Transverse colon (tissue), 4 donors: Measurements from ENCODE around the gene RHOF. TPM values are rescaled to one million over a fixed set of nuclear protein-coding genes. Genes with fewer than 3 reads are reported as not detected.

Experiments used
- DNase-seq: peaks from one replicate; pipeline ENCODE4 v3.0.0-alpha.2; 2019
- H3K27ac ChIP-seq, 4 donors: fragments of 200-600 bp; sonication (generic); 2 replicates each; pipeline ENCODE4 v1.5.1; 2016 to 2018; ENCODE audit warnings: inconsistent platforms in 4 of 4
- H3K27me3 ChIP-seq: fragments of 200-600 bp; sonication (generic); 2 replicates; pipeline ENCODE4 v1.5.1; 2017; ENCODE audit warnings: inconsistent platforms
- H3K36me3 ChIP-seq, 4 donors: fragments of 200-600 bp; sonication (generic); 2 replicates each; pipeline ENCODE4 v1.5.1; 2017 to 2019; ENCODE audit warnings: inconsistent platforms in 4 of 4
- H3K4me1 ChIP-seq, 4 donors: fragments of 200-600 bp; sonication (generic); 2 replicates each; pipeline ENCODE4 v1.5.1; 2017 to 2020; ENCODE audit warnings: inconsistent platforms in 4 of 4
- H3K4me3 ChIP-seq, 4 donors: fragments of 200-600 bp; sonication (generic); 1 replicate in 1 of 4; 2 replicates in 3 of 4; pipeline versions ENCODE4 v1.5.1 to v1.6.1; 2017 to 2019; ENCODE audit warnings: inconsistent platforms in 4 of 4
- H3K9me3 ChIP-seq, 2 donors: fragments of 200-600 bp; sonication (generic); 2 replicates each; pipeline ENCODE4 v1.5.1; 2017 to 2019; ENCODE audit warnings: inconsistent platforms in 2 of 2
- CTCF ChIP-seq, 5 experiments: fragments of 200-600 bp in 3 of 5; fragments of 450-650 bp in 2 of 5; sonication (generic) in 3 of 5; IDR thresholded peaks; 1 replicate in 2 of 5; 2 replicates in 3 of 5; pipeline ENCODE4 v1.5.1; 2016 to 2017; ENCODE audit warnings: antibody characterized with exemption in 5 of 5, inconsistent platforms in 3 of 5, mild to moderate bottlenecking in 2 of 5, moderate library complexity in 1 of 5
- EP300 ChIP-seq: sonication (generic); formaldehyde crosslinking; IDR thresholded peaks from one replicate; pipeline ENCODE4 v1.6.1; 2017; ENCODE audit warnings: antibody characterized with exemption, low read depth
- POLR2A ChIP-seq: fragments of 450-650 bp; IDR thresholded peaks from one replicate; pipeline ENCODE4 v1.6.1; 2016; ENCODE audit warnings: antibody characterized with exemption, mild to moderate bottlenecking, moderate library complexity
- POLR2AphosphoS5 ChIP-seq, 3 donors: sonication (generic); formaldehyde crosslinking; IDR thresholded peaks; one replicate each; pipeline ENCODE4 v1.6.1; 2016; ENCODE audit warnings: antibody characterized with exemption in 3 of 3
- WGBS, 2 donors: methylation state at CpG; one replicate each; pipeline ENCODE4 v1.1.5; 2018; ENCODE audit warnings: low coverage in 1 of 2; 5-methylcytosine and 5-hydroxymethylcytosine counted together
- in situ Hi-C, 4 donors: fragments of 200-750 bp; cut with MboI; loops; one replicate each; pipeline versions ENCODE4 v1.15.0 to v1.15.1; 2017; ENCODE audit warnings: low sequenced_read_pairs in 3 of 4, low pct_ligation_motif_present in 1 of 4, low pct_unique_long_range_greater_than_20kb in 1 of 4
- intact Hi-C: fragments of 100-400 bp; cut with DNase I; formaldehyde crosslinking; loops from one replicate; pipeline ENCODE4 v1.15.1; 2023; ENCODE audit warnings: low total_unique reads
- total RNA-seq, 4 donors: library from RNA; depleted of rRNA; stranded (reverse); fragments of >200 nt; gene quantifications; one replicate each; pipeline ENCODE4 v1.1.0, GENCODE V29; 2016

The RHOF gene
- total RNA-seq, 4 donors from 2014 or later: 14.9 to 251 (median 150) TPM

DNA sequence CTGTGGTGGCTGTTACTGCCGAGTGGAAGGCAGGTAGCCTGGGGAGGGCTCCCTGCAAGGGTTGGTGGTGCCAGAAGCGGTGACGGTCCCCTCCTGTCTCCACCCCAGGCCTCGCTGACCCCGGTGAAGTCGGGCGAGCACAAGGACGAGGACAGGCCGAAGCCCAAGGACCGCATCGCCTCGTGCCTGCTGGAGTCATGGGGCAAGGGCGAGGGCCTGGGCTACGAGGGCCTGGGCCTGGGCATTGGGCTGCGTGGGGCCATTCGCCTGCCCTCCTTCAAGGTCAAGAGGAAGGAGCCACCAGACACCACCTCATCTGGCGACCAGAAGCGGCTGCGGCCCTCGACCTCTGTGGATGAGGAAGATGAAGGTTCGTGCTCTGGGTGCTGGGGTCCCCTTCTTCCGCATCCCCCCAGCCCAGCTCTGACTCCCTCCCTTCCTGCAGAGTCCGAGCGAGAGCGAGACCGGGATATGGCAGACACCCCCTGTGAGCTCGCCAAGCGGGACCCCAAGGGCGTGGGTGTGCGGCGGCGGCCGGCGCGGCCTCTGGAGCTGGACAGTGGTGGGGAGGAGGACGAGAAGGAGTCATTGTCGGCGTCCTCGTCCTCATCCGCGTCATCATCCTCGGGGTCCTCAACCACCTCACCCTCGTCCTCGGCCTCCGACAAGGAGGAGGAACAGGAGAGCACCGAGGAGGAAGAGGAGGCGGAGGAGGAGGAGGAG, 23.6 kb upstream of the RHOF start:
- 89 to 96% methylated on average over 4 to 47 of the region's 47 CpGs for WGBS, 2 donors
- H3K9me3 ChIP-seq: no peaks in the 10 kb centered on the region
- DNase-seq: no peak
- H3K27me3 ChIP-seq: no peaks in the 10 kb centered on the region
- H3K36me3 ChIP-seq: peaks cover 0 to 67% (median 34%) of the 10 kb centered on the region in 4 donors
- in situ Hi-C loops: no loop called here
- peaks cover 13 to 19% (median 16%) of the 10 kb centered on the region in 4 donors for H3K4me1 ChIP-seq
- no peak overlapping the region for H3K27ac ChIP-seq
- H3K4me3 ChIP-seq: no peak overlapping the region
- TF ChIP-seq POLR2AphosphoS5 (IDR thresholded peaks at IDR 0.05) (no peak), EP300 (no peak), POLR2A (no peak), CTCF (IDR thresholded peaks at IDR 0.05) (no peak)
- intact Hi-C loops: no loop called here

DNA sequence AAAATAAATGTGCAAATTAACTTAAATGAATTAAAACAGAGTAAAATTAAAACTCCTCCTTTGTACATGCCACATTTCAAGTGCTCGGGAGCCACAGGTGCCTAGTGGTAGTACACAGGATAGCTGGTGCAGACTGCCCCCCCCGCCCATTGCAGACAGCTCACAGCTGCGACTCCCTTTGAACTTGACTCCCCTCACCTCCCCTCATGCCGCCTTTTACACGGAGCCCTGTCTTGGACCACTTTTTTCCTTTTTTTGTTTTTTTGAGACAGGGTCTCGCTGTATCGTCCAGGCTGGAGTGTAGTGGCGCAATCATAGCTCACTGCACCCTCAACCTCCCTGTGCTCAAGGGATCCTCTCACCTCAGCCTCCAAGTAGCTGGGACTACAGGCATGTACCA, 21.8 kb upstream of the RHOF start:
- in situ Hi-C loops: no loop called here
- DNase-seq: no peak
- WGBS, 2 donors: 80 to 90% methylated on average over 4 to 8 of the region's 8 CpGs
- TF ChIP-seq CTCF (IDR thresholded peaks at IDR 0.05): no peak
- no peak for TF ChIP-seq EP300
- TF ChIP-seq POLR2A: no peak
- no peak for TF ChIP-seq POLR2AphosphoS5 (IDR thresholded peaks at IDR 0.05)
- peaks cover 27 to 37% (median 32%) of the 10 kb centered on the region in 4 donors for H3K4me1 ChIP-seq
- H3K36me3 ChIP-seq: peaks cover 0 to 52% (median 32%) of the 10 kb centered on the region in 4 donors
- intact Hi-C loops: no loop called here
- no peak overlapping the region for H3K4me3 ChIP-seq
- no peaks in the 10 kb centered on the region for H3K27me3 ChIP-seq
- H3K9me3 ChIP-seq: no peaks in the 10 kb centered on the region
- H3K27ac ChIP-seq: no peak overlapping the region

GRCh38 chr12:121814429-121815119, 21.1 kb upstream of the RHOF start:
- WGBS, 2 donors: 93% methylated on average over 13 of the region's 31 CpGs; no CpG with 5 or more reads in 1 of the 2 donors
- no peak overlapping the region for H3K4me3 ChIP-seq
- DNase-seq: no peak
- intact Hi-C loops: no loop called here
- no peak overlapping the region for H3K27ac ChIP-seq
- TF ChIP-seq CTCF (IDR thresholded peaks at IDR 0.05) (no peak), POLR2A (no peak), POLR2AphosphoS5 (IDR thresholded peaks at IDR 0.05) (no peak), EP300 (no peak)
- H3K9me3 ChIP-seq: no peaks in the 10 kb centered on the region
- peaks cover 27 to 37% (median 33%) of the 10 kb centered on the region in 4 donors for H3K4me1 ChIP-seq
- no peaks in the 10 kb centered on the region for H3K27me3 ChIP-seq
- in situ Hi-C loops: no loop called here
- peaks cover 0 to 48% (median 30%) of the 10 kb centered on the region in 4 donors for H3K36me3 ChIP-seq

DNA sequence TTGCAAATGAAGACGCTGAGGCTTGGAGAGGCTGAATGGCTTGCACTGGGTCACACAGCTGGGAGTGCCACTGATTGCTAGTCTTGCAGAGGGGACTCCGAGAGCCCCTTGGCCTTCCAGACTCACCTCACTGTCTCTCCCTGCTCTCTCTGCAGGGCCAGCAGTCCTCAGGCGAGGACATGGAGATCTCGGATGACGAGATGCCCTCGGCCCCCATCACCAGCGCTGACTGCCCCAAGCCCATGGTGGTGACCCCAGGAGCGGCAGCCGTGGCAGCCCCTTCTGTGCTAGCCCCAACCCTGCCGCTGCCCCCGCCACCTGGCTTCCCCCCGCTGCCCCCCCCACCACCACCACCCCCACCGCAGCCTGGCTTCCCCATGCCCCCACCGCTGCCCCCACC, 20.5 kb upstream of the RHOF start:
- Histone ChIP-seq H3K27me3 (no peaks in the 10 kb centered on the region), H3K9me3 (no peaks in the 10 kb centered on the region), H3K36me3 (peaks cover 0 to 49% (median 28%) of the 10 kb centered on the region in 4 donors), H3K4me3 (no peak overlapping the region), H3K27ac (no peak overlapping the region), H3K4me1 (peaks cover 27 to 37% (median 33%) of the 10 kb centered on the region in 4 donors)
- intact Hi-C loops: loop anchor here (2.0 kb wide), 1 partner anchor 19 kb away; no protein-coding TSS in a partner anchor
- TF ChIP-seq POLR2AphosphoS5 (IDR thresholded peaks at IDR 0.05) (no peak), CTCF (IDR thresholded peaks at IDR 0.05) (no peak), POLR2A (no peak), EP300 (no peak)
- WGBS, 2 donors: 83 to 91% methylated on average over 1 to 10 of the region's 14 CpGs
- in situ Hi-C loops: no loop called here
- DNase-seq: no peak
